T-helper 1 cell treated with Interleukin-12 subunit alpha and Interleukin-12 subunit beta and Interleukin-4 antibody, amounts not matched to agents 30 μg/mL and 1 μg/mL, for 36 hours (primary cell): ENCODE data around the gene DOCK11.

ENCODE experiments used
- H3K27ac Mint-ChIP-seq: one replicate; pipeline ENCODE4 v1.8.0; 2021; ENCODE audit warnings: mild to moderate bottlenecking, mixed read lengths
- H3K27me3 Mint-ChIP-seq: one replicate; pipeline ENCODE4 v1.8.0; 2021; ENCODE audit warnings: low read depth, mixed read lengths
- H3K36me3 Mint-ChIP-seq: one replicate; pipeline ENCODE4 v1.8.0; 2021; ENCODE audit warnings: low read depth, mixed read lengths
- H3K4me1 Mint-ChIP-seq: one replicate; pipeline ENCODE4 v1.8.0; 2021; ENCODE audit warnings: low read depth, mixed read lengths
- H3K4me3 Mint-ChIP-seq: one replicate; pipeline ENCODE4 v1.8.0; 2021; ENCODE audit warnings: mild to moderate bottlenecking, moderate library complexity, mixed read lengths
- H3K9me3 Mint-ChIP-seq: one replicate; pipeline ENCODE4 v1.8.0; 2021; ENCODE audit warnings: mixed read lengths

DOCK11 gene

DNA sequence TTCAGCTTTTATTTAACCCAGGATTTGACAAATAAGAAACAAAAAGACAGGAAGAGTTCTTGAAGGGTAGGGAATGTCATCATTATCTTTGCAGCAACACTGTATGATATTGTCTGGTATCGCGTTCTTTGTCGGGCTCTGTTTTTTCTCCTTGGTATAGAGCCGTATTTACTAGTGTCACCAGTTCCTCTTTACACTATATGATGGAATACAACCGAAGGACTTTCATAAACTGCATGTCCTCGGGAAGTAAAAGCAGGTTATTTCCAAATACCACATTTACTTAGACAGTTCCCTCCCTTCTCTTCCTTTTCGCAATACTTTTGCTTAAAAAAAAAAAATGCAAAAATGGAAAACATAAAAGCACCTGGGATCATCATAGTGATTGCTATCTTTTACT, 135.2 kb downstream of the DOCK11 start:
- no peak overlapping the region for H3K4me3 Mint-ChIP-seq
- H3K36me3 Mint-ChIP-seq = peaks cover 23% of the 10 kb centered on the region
- H3K27me3 Mint-ChIP-seq = no peaks in the 10 kb centered on the region
- no peaks in the 10 kb centered on the region for H3K9me3 Mint-ChIP-seq
- H3K27ac Mint-ChIP-seq = no peak overlapping the region
- H3K4me1 Mint-ChIP-seq = no peaks in the 10 kb centered on the region

DNA sequence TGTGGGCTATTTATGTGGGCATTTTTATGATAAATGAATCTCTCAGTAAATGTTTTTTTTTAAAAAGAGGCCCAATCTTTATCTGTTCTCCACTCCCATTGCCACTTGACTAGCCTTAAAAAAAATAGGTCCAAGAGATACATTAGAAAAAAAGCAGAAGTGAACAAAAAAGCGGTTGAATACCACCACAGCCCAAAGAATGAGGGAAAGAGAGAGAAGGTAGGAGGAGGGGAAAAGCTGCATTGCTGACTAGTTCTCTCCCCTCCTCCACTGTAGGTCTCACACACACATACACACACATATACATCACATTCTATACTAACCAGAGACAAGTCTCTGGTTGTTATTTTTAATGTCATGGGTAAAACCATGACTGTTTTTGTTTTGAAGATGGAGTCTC, 136.0 kb downstream of the DOCK11 start:
- H3K27ac Mint-ChIP-seq = no peak overlapping the region
- H3K9me3 Mint-ChIP-seq = no peaks in the 10 kb centered on the region
- peaks cover 22% of the 10 kb centered on the region for H3K36me3 Mint-ChIP-seq
- no peaks in the 10 kb centered on the region for H3K27me3 Mint-ChIP-seq
- no peak overlapping the region for H3K4me3 Mint-ChIP-seq
- H3K4me1 Mint-ChIP-seq = no peaks in the 10 kb centered on the region

DNA sequence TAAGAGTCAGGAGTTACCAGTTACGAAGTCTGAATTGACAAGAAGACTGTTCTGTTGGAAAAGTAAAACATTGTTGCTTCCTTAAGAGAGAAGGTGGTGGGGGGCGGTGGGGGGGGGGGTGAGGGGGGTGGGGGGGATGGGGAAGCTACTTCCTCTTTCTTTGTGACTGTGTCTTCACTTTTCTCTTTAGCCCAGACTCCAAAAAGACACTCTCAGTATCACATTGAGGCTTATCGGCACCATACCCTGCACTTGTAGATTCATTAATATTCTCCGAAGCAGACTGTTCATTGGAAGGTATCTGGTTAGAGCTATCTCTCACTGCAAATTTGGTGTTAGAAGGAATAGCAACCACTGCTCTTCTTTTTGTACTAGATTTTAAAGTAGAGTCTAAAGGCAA, 137.2 kb downstream of the DOCK11 start:
- Mint-ChIP-seq H3K9me3 (no peaks in the 10 kb centered on the region), H3K4me3 (no peak overlapping the region), H3K27me3 (no peaks in the 10 kb centered on the region), H3K36me3 (peaks cover 20% of the 10 kb centered on the region), H3K27ac (no peak overlapping the region), H3K4me1 (no peaks in the 10 kb centered on the region)

DNA sequence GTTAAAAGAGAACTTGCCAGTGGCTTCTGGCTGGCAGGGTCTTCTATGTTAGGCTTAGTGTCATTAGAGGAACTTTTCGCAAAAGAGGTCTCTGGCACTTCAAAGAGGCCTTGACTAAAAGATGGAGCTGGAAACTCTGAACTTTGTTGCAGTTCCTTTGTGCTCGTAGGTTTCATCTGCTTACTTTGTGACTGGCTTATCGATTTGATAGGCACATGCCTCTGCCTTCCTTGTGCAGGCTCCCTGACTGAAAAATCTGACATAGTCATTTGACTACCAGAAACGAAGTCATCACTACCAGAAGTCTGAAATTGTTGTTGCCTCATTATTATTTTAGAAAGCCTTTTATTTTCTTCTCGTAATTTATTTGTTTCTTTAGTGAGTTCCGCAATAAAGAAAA, 137.9 kb downstream of the DOCK11 start:
- H3K9me3 Mint-ChIP-seq = no peaks in the 10 kb centered on the region
- H3K36me3 Mint-ChIP-seq = peaks cover 23% of the 10 kb centered on the region
- H3K27ac Mint-ChIP-seq = no peak overlapping the region
- no peak overlapping the region for H3K4me3 Mint-ChIP-seq
- H3K27me3 Mint-ChIP-seq = no peaks in the 10 kb centered on the region
- no peaks in the 10 kb centered on the region for H3K4me1 Mint-ChIP-seq

DNA sequence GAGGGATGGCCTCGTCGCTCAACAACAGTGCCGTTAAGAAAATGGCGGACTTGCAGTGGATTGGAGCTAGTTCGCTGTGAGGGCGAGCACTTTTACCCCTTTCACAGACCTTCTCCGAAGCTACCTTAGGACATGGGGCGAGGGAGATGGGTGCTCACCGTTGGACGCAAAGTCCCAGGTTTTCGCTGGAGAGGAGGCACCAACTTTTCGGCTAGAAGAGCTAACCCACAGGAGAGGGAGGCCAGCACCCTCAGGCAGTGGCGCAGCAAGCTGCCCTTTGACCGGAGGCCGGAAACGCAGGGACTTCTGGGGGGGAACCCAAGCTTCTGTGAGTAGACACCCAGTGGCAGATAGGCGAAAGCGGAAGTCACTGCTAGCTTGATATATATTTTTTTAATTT, 138.7 kb downstream of the DOCK11 start:
- Mint-ChIP-seq H3K9me3 (no peaks in the 10 kb centered on the region), H3K27ac (no peak overlapping the region), H3K36me3 (peaks cover 23% of the 10 kb centered on the region), H3K4me1 (no peaks in the 10 kb centered on the region), H3K4me3 (no peak overlapping the region), H3K27me3 (no peaks in the 10 kb centered on the region)

DNA sequence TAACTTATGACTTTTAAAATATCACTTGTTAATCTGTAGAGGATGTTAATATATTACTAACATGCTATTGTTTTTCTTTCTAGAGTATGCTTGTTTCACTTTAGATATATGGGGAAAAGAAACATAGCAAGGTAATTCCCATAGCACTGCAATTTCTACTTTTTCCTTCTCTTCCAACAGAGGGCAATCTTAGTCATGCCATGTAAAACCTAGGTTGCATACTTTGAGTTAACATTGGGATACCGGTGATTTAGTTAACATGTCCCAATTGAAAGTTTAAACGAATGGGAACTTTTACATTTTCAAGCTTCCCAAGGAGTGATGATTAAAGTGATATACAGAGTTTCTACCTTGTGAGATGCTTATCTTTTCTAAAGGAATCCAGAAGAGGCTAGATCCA, 142.4 kb downstream of the DOCK11 start:
- peaks cover 16% of the 10 kb centered on the region for H3K36me3 Mint-ChIP-seq
- H3K27me3 Mint-ChIP-seq = no peaks in the 10 kb centered on the region
- no peaks in the 10 kb centered on the region for H3K4me1 Mint-ChIP-seq
- H3K4me3 Mint-ChIP-seq = no peak overlapping the region
- H3K27ac Mint-ChIP-seq = no peak overlapping the region
- no peaks in the 10 kb centered on the region for H3K9me3 Mint-ChIP-seq

DNA sequence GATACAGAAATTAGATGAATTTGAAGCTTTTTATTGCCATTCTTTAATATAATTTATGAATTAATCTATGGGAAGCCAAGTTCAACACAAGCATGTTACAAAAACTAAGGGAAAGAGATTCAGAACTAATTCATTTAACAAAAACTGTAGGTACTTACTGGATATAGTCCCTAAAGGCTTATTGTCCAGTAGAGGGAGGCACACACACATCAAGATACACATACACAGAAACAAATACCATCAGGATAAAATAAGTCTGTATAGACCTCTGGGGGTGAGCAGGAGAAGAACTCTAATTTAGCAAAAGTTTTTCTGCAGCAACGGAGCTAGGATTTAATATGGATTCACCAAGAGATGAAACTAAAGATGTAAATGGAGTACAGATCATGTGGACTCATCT, 148.8 kb downstream of the DOCK11 start:
- Mint-ChIP-seq H3K4me1 (no peaks in the 10 kb centered on the region), H3K27me3 (no peaks in the 10 kb centered on the region), H3K9me3 (no peaks in the 10 kb centered on the region), H3K36me3 (peaks cover 28% of the 10 kb centered on the region), H3K4me3 (no peak overlapping the region), H3K27ac (no peak overlapping the region)

DNA sequence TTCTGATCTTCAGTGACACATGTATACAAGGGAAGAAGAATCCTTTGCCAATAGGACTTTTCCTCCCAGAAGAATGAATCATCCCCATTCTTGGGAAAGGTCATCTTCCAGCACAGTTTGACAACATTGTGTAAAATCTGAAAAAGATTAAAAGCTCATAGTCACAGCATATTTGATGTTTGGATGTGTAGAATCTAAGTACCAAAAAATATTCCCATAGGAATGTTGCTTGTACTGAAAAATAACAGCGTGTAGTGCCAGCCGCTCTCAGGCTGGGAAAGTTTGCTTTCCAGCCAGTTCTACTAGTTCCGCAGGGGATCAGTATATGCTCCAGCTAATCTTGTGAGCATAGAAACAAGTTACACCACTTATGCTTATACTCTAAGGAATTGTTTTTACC, 157.1 kb downstream of the DOCK11 start:
- no peaks in the 10 kb centered on the region for H3K27me3 Mint-ChIP-seq
- peaks cover 24% of the 10 kb centered on the region for H3K36me3 Mint-ChIP-seq
- H3K4me1 Mint-ChIP-seq = no peaks in the 10 kb centered on the region
- no peak overlapping the region for H3K27ac Mint-ChIP-seq
- H3K4me3 Mint-ChIP-seq = no peak overlapping the region
- H3K9me3 Mint-ChIP-seq = no peaks in the 10 kb centered on the region

DNA sequence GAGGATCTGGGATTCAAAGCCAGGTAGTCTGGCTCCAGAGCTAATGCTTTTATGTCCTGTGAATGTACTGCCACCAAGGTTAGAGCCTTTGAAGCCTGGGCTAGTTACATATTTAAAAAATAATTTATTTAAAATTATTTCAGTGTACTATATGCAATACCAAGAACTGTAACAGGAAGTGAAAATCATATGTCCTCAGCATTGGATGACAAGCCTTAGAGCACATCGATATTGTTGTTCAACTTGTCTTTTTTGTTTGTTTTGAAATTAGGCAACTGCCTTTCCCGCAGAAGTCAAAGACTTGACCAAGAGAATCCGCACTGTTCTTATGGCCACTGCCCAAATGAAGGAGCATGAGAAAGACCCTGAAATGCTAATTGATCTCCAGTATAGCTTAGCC, 158.7 kb downstream of the DOCK11 start:
- Mint-ChIP-seq H3K27me3 (no peaks in the 10 kb centered on the region), H3K27ac (no peak overlapping the region), H3K4me1 (no peaks in the 10 kb centered on the region), H3K9me3 (no peaks in the 10 kb centered on the region), H3K4me3 (no peak overlapping the region), H3K36me3 (peaks cover 26% of the 10 kb centered on the region)

DNA sequence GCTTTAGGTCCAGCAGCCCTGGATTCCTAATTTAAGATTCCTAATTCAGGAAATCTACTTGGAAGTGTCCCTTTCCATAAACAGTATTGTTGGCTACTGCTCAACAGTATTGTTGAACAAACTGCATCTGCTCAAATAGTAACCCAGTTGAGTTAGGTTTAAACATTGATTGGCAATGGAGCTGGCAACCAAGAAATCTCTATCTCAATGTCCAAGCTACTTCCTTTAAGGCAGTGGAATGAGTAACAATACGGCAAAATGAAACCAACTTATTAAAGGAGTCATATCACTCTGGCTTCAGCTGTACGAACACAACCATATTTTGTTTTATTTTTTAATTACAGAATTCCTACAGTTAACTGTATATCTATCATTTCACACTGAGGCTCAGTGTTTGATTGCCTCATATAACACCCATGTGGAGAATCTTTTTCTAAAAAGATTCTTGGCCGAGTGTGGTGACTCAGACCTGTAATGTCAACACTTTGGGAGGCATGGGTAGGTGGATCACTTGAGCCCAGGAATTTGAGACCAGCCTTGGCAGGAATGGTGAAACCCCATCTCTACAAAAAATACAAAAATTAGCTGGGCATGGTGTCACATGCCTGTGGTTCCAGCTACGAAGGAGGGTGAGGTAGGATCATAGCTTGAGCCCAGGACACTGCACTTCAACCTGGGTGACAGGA, 160.1 kb downstream of the DOCK11 start:
- no peaks in the 10 kb centered on the region for H3K27me3 Mint-ChIP-seq
- no peak overlapping the region for H3K27ac Mint-ChIP-seq
- H3K4me3 Mint-ChIP-seq = no peak overlapping the region
- no peaks in the 10 kb centered on the region for H3K9me3 Mint-ChIP-seq
- H3K4me1 Mint-ChIP-seq = no peaks in the 10 kb centered on the region
- H3K36me3 Mint-ChIP-seq = peaks cover 30% of the 10 kb centered on the region

DNA sequence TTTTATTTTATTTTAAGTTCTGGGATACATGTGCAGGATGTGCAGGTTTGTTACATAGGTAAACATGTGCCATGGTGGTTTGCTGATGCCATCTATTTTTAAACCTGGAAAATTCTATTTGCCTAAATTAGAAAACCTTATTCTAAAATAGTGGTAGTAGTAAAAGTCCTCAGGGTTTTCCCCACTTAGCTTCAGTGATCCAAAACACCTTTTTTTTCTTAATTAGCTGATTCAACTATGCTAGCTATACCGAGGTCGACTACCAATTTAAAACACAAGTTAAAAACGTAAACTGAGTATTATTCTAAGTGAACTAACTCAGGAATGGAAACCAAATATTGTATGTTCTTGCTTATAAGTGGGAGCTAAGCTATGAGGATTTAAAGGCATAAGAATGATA, 161.8 kb downstream of the DOCK11 start:
- H3K4me3 Mint-ChIP-seq = no peak overlapping the region
- no peak overlapping the region for H3K27ac Mint-ChIP-seq
- no peaks in the 10 kb centered on the region for H3K4me1 Mint-ChIP-seq
- H3K36me3 Mint-ChIP-seq = peaks cover 32% of the 10 kb centered on the region
- no peaks in the 10 kb centered on the region for H3K27me3 Mint-ChIP-seq
- H3K9me3 Mint-ChIP-seq = no peaks in the 10 kb centered on the region

DNA sequence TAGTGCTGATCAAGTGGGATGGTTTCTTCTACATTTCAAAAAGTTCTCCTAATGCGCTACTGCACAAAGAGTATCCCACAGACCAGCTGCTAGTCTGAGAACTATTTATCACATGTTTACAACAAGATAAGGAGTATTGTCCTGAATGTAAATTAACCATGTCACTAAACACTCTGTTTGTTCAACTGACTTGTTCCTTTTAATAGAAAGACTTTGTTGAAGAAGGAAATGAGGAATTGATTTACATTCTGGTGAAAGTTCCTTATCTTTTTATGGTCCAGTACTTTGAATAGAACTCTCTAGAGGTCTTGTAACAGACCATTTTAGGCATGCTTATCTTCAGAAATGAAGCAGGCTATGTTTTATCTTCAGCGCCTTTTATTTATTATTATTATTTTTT, 164.5 kb downstream of the DOCK11 start:
- H3K36me3 Mint-ChIP-seq = peaks cover 35% of the 10 kb centered on the region
- no peaks in the 10 kb centered on the region for H3K9me3 Mint-ChIP-seq
- H3K4me1 Mint-ChIP-seq = no peaks in the 10 kb centered on the region
- H3K27ac Mint-ChIP-seq = no peak overlapping the region
- H3K27me3 Mint-ChIP-seq = no peaks in the 10 kb centered on the region
- no peak overlapping the region for H3K4me3 Mint-ChIP-seq

DNA sequence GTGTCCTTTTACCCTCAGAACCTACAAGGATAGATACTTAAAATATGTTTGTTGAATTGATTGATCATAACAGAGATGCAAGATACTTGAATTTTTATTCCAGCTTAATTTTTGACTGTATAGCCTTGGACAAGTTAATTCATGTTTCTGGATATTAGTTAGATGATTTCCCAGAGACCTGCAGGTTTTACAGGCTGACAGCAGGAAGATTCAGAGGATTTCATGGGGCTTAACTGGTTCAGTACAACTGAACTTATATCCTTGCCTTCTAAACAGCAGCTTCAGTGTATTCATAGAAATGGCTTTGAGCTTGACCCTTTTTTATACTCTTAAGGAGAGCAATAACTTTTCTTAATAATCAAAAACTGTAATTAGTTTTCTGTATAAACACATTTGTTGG, 169.6 kb downstream of the DOCK11 start:
- no peaks in the 10 kb centered on the region for H3K4me1 Mint-ChIP-seq
- H3K4me3 Mint-ChIP-seq = no peak overlapping the region
- H3K36me3 Mint-ChIP-seq = peaks cover 25% of the 10 kb centered on the region
- no peaks in the 10 kb centered on the region for H3K27me3 Mint-ChIP-seq
- H3K9me3 Mint-ChIP-seq = no peaks in the 10 kb centered on the region
- no peak overlapping the region for H3K27ac Mint-ChIP-seq

DNA sequence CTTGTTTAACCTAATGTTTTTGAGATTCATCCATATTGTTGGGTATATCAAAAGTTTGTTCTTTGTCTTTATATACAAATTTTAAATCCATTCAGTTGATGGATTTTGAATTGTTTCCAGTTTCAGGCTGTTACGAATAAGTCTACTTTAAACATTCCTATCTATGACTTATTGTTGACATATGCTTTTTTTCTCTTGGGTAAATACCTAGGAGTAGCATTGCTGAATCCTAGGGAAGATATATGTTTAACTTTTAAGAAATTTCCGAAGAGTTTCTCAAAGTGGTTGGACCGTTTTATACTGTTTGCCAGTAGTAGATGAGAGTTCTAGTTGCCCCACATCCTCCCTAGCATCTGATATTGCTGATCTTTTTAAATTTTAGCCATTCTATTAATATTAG, 170.9 kb downstream of the DOCK11 start:
- Mint-ChIP-seq H3K27me3 (no peaks in the 10 kb centered on the region), H3K27ac (no peak overlapping the region), H3K9me3 (no peaks in the 10 kb centered on the region), H3K4me1 (no peaks in the 10 kb centered on the region), H3K36me3 (peaks cover 25% of the 10 kb centered on the region), H3K4me3 (no peak overlapping the region)

DNA sequence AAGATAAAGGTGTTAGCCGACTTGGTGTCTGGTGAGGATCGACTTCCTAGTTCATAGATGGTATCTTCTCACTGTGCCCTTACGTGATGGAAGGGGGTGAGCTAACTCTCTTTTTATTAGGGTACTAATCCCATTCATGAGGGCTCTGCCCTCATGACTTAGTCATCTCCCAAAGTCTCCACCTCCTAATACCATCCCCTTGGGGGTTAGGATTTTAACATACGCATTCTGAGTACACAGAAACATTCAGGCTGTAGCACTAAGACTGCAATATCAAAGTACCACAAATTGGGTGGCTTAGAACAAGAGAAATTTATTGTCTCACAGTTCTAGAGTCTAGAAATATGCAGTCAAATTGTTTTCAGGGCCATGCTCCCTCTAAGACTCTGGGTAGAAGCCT, 173.8 kb downstream of the DOCK11 start:
- no peak overlapping the region for H3K27ac Mint-ChIP-seq
- no peaks in the 10 kb centered on the region for H3K27me3 Mint-ChIP-seq
- peaks cover 18% of the 10 kb centered on the region for H3K36me3 Mint-ChIP-seq
- no peaks in the 10 kb centered on the region for H3K4me1 Mint-ChIP-seq
- no peak overlapping the region for H3K4me3 Mint-ChIP-seq
- H3K9me3 Mint-ChIP-seq = no peaks in the 10 kb centered on the region
